WTC11 (cell line): Measurements from ENCODE around the gene EHBP1.

ENCODE experiments used
- CTCF ChIP-seq: fragments of 200-600 bp; IDR thresholded peaks from 2 replicates; pipeline ENCODE4 v1.8.0; 2022; ENCODE audit warnings: antibody characterized with exemption
- SP1 ChIP-seq: sonication (generic); formaldehyde crosslinking; conservative IDR thresholded peaks from 2 replicates; pipeline ENCODE4 v1.8.1; 2022; ENCODE audit warnings: missing genetic modification reagents
- TF ChIP-seq, protein P1 (sequence below): sonication (generic); formaldehyde crosslinking; conservative IDR thresholded peaks from 2 replicates; pipeline ENCODE4 v1.8.1; 2023; ENCODE audit warnings: mild to moderate bottlenecking, low read depth, missing genetic modification reagents, moderate library complexity

GRCh38 chr2:63035169-63035568 lies 329.7 kb downstream of the EHBP1 start:
- TF ChIP-seq CTCF (no peak), SP1 (CRISPR knock-in tag) (no peak)
- TF ChIP-seq, protein P1, sequence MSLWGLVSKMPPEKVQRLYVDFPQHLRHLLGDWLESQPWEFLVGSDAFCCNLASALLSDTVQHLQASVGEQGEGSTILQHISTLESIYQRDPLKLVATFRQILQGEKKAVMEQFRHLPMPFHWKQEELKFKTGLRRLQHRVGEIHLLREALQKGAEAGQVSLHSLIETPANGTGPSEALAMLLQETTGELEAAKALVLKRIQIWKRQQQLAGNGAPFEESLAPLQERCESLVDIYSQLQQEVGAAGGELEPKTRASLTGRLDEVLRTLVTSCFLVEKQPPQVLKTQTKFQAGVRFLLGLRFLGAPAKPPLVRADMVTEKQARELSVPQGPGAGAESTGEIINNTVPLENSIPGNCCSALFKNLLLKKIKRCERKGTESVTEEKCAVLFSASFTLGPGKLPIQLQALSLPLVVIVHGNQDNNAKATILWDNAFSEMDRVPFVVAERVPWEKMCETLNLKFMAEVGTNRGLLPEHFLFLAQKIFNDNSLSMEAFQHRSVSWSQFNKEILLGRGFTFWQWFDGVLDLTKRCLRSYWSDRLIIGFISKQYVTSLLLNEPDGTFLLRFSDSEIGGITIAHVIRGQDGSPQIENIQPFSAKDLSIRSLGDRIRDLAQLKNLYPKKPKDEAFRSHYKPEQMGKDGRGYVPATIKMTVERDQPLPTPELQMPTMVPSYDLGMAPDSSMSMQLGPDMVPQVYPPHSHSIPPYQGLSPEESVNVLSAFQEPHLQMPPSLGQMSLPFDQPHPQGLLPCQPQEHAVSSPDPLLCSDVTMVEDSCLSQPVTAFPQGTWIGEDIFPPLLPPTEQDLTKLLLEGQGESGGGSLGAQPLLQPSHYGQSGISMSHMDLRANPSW (CRISPR knock-in tag), result no peak
